SKM-1 treated with dmso at 0.1 percent for 144 hours (cell line): ENCODE results near the gene CDR2L.
"Not testable (repeated sequence)": the region's sequence is repeated elsewhere in the genome, so short reads cannot be mapped to it uniquely, and the experiment has no call there.

Source experiments
- DNase-seq: peaks from one replicate; lab custom pipeline; 2025; ENCODE audit not compliant: unreplicated experiment; lab: John Stamatoyannopoulos, UW

CDR2L gene

DNA sequence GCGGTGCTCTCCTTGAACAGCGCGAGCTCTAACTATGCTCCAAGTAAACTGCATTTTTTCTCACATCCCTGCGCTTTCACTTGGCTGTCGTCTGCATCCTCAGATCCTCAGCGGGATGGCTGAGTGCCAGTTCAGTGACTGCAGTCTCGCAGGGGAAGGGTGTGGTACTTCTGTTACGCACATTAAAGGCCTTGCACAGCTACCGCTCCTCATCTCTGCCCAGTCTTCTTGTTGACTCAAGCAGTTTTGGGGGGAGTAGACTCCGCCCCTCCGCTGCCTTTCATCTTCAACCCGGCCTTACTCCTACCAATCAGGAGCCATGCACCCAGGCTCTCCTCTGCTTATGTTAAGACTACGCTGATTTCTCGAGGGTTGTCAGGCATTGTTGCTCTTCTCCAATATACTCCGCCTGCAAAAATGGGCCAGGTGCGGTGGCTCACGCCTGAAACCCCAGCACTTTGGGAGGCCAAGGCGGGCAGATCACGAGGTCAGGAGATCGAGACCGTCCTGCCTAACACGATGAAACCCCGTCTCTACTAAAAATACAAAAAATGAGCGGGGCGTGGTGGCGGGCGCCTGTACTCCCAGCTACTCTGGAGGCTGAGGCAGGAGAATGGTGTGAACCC lies 49.3 kb downstream of the CDR2L start:
- DNase-seq, result no peak

DNA sequence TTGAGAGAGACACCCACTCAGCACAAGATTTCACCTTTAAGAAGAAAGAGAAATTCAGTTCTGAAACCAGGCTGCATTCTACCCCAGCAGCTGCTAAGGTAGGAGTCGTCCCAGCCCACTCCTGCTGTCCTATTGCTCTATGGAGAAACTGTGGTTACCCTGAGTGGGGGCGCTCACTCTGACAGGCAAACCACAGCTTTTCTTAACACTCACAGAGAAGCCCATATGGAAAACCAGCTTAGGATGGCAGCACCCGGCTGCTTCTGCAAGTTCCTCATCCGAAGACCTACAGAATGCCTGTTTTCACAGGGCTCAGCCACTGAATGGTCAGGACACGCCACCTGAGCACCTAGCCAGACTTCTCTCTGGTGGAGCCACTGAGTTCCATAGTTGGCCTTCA lies 51.8 kb downstream of the CDR2L start:
- DNase-seq, result peak; percentile 59

GRCh38 chr17:75041656-75042280 lies 54.3 kb downstream of the CDR2L start:
- DNase-seq, result no peak

DNA sequence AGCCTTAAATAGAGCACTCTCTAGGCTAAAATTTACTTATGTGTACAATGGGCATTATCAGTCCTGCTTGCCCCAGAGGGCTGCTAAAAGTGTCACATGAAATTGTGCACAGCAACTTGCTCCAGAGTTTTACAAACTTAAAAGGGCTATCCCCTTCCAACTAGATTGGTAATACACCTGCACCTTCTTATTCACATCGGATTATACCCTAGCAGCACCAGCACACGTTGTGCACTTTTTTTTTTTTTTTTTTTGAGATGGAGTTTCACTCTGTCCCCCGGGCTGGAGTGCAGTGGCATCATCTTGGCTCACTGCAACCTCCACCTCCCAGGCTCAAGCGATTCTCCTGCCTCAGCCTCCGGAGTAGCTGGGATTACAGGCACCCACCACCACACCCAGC lies 56.4 kb downstream of the CDR2L start:
- DNase-seq, result not testable (repeated sequence)

DNA sequence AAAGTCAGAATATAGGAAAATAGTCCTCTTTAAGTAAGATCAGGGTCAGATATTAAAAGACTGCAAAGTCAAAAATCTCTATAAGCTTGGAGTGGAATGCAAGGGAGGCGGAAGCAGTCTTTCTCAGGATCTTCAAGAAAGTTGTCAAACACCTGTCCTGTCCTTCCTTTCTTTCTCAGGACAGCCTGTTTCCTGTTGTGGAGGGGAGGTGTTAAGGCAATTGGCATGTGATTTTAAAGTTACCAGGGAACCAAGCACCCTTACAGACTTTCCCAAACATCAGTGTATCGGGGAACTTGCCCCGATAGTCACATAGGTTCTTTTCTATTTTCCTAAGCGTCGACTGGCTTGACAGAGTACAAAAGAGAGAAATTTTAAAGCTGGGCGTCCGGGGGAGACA lies 57.3 kb downstream of the CDR2L start:
- no peak for DNase-seq

- not testable (repeated sequence) for DNase-seq
These were observed 58.5 kb downstream of the CDR2L start for GRCh38 chr17:75045946-75046406.

DNA sequence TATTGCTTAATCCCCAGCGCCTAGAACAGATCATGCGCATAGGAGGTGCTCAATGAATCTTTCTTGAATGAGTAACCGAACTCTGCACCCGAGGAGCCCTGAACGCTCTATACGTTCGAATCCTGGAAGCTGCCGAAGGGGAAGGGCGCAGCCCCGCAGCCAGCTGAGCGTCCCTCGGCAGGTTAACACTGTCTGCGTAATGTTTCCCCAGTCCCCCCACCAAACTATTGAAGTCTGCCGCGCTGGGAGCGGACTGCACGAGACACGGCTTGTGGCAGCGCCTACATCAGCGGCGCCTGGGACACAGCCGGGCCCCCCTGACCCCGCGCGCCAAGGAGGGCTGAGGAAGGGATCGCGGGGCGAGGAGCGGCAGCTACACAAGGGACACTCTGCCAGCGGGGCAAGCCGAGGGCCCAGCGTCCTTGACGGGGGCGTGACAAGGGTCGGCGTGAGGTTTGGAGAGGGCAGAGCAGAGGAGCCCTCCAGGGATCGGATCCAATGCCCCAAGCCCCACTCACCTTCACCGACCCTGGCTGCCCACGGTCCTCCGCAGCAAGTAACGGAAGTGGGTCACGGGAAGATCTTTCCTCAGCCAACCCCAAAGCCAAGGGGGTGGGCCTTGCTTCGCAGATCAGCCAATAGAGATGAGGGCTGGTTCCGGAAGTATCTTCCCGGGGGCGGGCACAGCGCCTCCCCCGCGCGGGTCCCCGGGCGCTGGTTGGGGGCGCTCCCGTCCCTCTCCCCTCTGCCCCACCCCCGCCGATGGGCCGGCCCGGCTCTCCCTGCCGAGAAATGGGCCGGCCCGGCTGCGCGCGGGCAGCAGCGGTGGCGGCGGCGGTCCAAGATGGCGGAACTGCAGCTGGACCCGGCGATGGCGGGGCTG lies 59.2 kb downstream of the CDR2L start, which contains the start of the genes ATP5PD and KCTD2:
Gene ATP5PD (minus strand): TSS at position 563 of the 883 bp plus-strand sequence. CDS start 4,319 bp downstream, outside the sequence.
Gene KCTD2 (plus strand): TSS at position 819 of the 883 bp plus-strand sequence. CDS start 26 bp downstream, at position 845.
- peak; percentile 94 for DNase-seq

- DNase-seq, result no peak
These were observed 60.1 kb downstream of the CDR2L start for GRCh38 chr17:75047398-75048098.

- DNase-seq, result no peak
These were observed 60.9 kb downstream of the CDR2L start for GRCh38 chr17:75048249-75048878.

GRCh38 chr17:75049057-75049456 lies 61.6 kb downstream of the CDR2L start:
- DNase-seq, result no peak

DNA sequence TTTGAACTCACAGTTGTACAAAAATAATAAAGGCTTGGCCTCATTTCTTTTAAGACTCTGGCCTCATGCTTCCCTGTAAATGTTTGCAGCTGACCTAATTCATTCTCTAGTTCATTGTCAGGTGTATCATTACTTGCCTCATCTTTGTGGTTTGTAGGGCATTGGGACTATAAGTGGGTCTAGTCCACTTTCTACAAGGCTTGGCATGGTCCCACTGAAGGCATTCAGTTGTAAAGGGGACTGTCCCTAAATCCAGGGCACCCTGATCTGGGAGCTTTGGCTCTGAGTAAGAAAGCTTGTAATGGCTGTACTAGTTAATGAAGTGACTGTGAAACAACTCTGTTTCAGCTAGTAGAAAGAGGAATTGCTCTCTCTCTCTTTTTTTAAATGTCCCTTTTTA lies 62.3 kb downstream of the CDR2L start:
- no peak for DNase-seq

GRCh38 chr17:75051941-75052340 lies 64.5 kb downstream of the CDR2L start:
- DNase-seq, result no peak
